ENCODE data around the gene MRLN.
"Not testable (repeated sequence)": the region's sequence is repeated elsewhere in the genome, so short reads cannot be mapped to it uniquely, and the experiment has no call there.

The MRLN gene

DNA sequence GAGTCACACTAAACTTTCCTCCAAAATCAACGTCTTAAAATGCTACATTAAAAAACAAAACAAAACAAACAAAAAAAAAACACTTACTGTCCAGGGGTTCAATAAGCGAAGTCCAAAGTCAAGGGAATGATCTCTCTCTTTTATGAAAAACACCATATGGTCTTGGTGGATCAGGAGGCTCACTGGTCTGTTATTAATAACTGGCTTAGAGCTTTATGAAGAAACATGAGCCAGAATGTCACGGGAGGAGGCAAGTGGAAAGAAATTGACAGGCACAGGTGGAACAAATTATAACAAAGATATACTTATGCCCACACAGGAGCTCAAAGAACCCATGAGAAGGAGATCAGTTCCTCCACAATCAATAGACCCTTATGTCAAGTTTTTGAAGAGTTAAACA is at the start of gene MRLN:
TSS of gene MRLN (minus strand) at position 189 of the 400 bp plus-strand sequence.
- peak; percentile 14 for DNase-seq (ENCODE audit: low read depth)
- H3K4me3 ChIP-seq (ENCODE audit: low read depth, low read length): no peak within 1 kb of the TSS

DNA sequence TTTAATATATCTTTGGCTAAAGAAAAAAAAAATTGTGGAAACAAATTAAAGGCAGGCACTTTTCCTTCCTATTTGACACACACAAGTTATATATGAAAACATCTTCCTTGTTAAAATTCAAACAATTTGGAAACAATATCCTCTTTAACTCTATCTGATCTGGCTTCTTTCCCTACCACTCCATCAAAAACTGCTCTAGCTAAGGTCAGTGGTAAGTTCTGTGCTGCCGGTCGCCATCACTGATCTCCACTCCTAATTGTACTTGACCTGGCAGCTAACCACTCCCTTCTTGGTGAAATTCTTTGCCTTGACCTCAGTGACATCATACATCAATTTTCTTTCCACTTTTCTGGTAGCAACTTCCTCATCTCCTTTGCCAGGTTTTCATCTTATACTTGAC is 47.9 kb upstream of the MRLN start:
- no peak for DNase-seq (ENCODE audit: low read depth)

DNA sequence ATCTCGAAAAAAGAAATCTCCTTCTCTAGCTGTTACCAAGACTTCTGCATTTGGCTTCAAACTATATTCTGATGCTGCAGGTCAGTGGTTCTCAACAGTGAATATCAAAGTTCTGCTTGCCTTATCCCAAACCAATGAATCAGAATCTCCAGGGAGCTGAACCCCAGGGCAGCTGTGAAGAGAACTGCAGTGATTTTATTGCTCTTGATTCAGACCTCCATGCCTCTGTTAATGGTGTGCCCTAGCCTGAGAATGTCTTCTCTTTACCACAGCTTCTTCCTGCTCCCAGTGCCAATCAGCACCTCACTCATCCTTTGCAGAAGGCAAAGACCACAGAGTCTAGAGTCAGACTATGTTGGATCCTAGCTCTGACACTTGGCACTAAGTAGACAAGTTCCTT is 46.2 kb upstream of the MRLN start:
- no peak overlapping the region for H3K4me3 ChIP-seq (ENCODE audit: low read depth, low read length)
- peak; percentile 43 for DNase-seq (ENCODE audit: low read depth)

More for the DNA sequence above, 47.9 kb upstream of the MRLN start:
- H3K4me3 ChIP-seq (ENCODE audit: low read depth, low read length): no peak overlapping the region

DNA sequence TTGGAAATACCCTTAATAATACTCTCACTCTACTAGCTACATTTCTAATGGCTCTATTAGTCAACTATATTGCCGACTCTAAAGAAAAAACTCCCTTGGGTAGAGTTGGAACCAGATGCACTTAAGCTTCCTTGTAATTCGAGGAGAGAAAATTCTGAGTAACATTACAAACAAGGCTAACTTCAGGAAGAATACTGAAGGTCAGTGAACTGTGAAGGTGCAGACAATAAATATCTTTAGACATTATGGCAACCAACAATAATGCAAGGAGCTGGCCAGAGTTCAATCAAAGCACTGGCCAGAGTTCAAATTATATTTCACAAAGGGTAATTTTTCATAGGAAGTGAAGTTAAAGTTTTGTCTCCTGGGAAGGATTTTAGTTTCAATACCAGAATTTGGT is 40.7 kb upstream of the MRLN start:
- H3K4me3 ChIP-seq (ENCODE audit: low read depth, low read length): no peak overlapping the region
- peak; percentile 36 for DNase-seq (ENCODE audit: low read depth)

DNA sequence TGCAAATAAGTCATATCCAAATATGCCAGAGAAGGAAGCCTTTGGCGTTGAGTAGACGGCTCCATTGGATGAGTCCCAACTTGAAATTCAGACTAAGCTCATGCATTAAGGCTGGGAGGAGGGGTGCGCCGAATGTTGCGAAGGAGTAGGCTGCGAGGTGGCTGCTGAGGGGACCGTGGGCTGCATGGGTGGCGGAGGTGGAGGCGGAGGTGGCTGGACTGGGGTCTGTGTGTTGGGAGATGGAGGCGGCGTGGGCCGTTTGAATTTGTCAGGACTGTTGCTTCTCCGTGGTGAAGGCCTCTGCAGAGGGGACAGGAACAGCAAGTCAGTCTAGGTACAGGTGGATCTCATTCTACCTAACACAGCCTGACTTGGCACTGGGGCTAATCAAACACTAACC is 39.6 kb upstream of the MRLN start:
- no peak for DNase-seq (ENCODE audit: low read depth)
- H3K4me3 ChIP-seq (ENCODE audit: low read depth, low read length): no peak overlapping the region

DNA sequence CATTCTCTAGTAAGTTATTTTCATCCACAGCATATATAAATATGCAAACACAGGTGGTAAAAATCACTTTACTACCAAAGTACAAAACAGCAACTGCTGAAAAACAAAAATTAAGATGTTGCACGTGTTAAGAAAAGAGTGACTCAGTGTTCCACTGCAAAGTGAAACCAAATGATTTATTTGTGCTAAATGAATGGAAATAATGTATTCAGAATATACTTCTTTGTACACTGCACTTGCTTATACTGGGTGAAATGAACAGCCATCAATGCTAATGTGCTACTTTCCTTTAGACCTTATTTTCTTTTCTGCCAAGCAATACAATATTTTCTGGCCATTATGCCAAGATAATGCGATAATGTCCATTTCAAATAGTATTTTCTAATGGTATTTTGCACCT is 38.3 kb upstream of the MRLN start:
- DNase-seq (ENCODE audit: low read depth): no peak
- H3K4me3 ChIP-seq (ENCODE audit: low read depth, low read length): no peak overlapping the region

DNA sequence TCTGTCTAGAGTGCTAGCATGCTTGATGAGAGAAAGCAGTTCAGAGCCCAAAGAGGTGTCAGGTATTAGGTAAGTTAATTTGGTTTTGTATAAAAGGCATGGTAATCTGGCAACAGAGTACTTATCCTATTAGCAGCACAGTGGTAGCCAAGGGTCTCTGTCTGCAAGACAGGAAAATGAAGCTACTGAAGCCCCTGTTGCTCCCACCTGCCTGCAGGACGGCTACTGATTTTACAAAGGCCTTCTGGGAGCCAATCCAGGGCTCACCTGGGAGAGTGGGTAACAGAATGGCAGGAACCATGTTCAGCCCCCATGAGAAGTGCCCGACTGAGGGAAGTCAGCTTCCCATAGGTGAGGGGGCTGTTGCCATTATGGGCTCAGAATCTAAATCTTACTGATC is 36.8 kb upstream of the MRLN start:
- not testable (repeated sequence) for H3K4me3 ChIP-seq (ENCODE audit: low read depth, low read length); DNase-seq (ENCODE audit: low read depth)

DNA sequence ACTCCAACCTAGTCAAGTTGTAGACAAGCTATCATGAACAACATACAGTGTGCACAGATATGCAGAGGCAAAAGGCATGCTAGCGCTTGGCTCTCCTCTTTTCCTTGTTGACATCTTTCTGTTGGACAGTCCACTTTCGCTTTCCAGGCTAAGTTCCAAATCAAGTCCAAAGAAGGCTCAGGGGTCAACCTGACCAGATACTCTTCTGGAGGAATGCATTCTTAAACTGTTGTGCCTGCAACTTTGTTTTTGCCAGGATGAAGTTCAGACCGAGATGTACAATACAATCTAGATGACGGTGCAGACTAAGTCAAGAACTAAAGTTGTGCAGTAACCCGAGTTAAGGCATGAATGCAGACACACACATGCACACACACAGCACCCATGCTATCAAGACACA is 35.7 kb upstream of the MRLN start:
- not testable (repeated sequence) for DNase-seq (ENCODE audit: low read depth); H3K4me3 ChIP-seq (ENCODE audit: low read depth, low read length)

DNA sequence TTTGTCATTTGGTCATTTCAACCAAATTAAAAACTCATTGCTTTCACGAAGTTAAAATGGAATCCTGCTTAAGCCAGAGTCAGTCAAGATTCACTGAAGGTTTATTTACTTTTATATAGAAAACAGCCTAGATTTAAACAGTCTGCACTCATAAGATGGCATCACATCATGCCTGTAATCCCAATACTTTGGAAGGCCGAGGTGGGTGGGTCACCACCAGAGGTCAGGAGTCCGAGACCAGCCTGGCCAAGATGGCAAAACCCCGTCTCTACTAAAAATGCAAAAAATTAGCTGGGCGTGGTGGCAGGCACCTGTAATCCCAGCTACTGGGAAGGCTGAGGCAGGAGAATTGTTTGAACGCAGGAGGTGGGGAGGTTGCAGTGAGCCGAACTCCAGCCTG is 33.8 kb upstream of the MRLN start:
- H3K4me3 ChIP-seq (ENCODE audit: low read depth, low read length); DNase-seq (ENCODE audit: low read depth): not testable (repeated sequence)

DNA sequence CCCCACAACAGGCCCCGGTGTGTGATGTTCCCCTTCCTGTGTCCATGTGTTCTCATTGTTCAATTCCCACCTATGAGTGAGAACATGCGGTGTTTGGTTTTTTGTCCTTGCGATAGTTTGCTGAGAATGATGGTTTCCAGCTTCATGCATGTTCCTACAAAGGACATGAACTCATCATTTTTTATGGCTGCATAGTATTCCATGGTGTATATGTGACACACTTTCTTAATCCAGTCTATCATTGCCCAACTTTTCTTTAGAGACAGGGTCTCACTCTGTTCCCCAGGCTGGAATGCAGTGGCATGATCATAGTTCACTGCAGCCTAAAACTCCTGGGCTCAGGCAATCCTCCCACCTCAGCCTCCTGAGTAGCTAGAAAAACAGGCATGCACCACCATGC is 32.2 kb upstream of the MRLN start:
- H3K4me3 ChIP-seq (ENCODE audit: low read depth, low read length); DNase-seq (ENCODE audit: low read depth): not testable (repeated sequence)

DNA sequence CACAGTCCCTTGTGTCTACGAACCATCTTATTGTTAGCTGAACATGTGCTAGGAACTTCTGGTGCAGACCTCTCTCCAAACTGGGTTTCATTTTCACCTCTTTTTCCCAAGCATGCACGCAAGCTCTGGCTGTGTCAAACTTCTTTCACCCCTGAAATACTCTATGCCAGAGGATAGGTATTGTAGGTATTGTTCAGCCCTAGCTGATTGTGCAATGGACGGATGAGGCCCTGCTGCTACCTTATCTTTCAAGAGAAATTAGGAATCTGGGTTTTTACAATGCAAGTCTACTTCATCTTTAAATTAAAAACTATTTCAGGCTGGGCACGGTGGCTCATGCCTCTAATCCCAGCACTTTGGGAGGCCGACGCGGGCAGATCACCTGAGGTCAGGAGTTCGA is 28.3 kb upstream of the MRLN start:
- no peak overlapping the region for H3K4me3 ChIP-seq (ENCODE audit: low read depth, low read length)
- DNase-seq (ENCODE audit: low read depth): no peak

DNA sequence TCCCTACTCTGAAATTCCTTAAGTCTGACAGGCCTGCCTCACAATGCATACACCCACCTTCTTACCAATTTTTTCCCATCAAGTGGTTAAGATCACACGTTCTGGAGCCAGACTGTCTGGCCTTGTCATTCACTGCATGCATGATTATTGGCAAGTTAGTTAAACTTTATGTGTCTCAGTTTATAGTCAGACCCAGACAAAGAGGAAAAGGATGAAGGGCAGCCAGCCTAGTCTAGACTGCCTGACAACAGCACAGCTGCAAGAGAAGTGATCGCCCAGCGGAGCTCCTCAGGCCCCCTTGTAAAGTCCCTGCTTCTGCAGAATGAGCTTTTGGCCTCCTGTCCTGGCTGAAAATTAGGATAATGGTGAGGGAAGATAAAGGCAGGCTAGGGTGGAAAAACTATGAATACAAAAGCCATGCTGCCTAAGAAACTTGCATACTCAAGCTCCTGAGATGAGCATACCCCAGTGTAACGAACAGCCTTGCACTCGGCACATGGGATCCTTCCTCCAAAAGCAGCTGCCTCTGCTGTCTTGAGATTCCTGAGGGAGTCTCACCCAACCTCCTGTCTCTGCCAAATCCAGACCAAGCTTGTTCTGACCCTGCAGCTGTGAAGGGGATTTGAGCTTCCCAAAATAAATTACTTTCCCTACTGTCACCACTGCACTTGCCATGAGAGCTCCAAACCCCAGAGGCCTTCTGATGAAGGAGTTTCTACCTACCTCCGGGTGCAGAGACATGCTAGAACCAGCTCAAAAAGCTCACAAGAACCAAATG is 26.7 kb upstream of the MRLN start:
- DNase-seq (ENCODE audit: low read depth): peak; percentile 53
- no peak overlapping the region for H3K4me3 ChIP-seq (ENCODE audit: low read depth, low read length)

DNA sequence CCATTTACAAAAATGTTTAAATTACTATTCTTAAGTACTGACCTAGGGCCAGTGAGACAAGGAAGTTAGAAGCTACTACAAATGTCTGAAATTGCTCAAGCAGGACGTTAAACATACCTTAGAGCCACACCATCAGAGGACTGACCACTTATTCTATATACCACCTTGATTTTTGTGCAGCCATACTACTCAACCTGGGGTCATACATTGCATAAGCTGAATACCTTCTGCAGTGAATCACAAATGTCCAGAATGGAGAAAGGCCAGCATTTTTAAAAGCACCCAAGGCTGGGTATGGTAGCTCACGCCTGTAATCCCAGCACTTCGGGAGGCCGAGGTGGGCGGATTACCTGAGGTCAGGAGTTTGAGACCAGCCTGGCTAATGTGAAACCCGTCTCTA is 21.2 kb upstream of the MRLN start:
- DNase-seq (ENCODE audit: low read depth): no peak
- H3K4me3 ChIP-seq (ENCODE audit: low read depth, low read length): no peak overlapping the region

DNA sequence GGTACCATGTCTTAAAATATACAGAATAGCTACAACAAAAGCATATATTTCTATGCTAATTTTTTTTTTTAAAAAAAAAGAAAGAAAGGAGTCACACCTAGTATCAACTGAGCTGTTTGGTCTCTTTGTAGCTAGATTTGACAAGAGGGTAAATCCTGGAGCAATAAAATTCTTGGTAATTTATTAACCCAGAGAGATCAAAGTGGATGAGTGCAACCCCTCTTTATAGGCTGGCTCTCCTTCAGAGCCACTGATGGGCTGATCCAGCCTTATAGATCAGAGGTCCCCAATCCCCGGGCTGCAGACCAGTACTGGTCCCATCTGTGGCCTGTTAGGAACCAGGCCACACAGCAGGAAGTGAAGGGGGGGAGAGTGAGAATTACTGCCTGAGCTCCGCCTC is 19.8 kb upstream of the MRLN start:
- H3K4me3 ChIP-seq (ENCODE audit: low read depth, low read length): no peak overlapping the region
- no peak for DNase-seq (ENCODE audit: low read depth)

DNA sequence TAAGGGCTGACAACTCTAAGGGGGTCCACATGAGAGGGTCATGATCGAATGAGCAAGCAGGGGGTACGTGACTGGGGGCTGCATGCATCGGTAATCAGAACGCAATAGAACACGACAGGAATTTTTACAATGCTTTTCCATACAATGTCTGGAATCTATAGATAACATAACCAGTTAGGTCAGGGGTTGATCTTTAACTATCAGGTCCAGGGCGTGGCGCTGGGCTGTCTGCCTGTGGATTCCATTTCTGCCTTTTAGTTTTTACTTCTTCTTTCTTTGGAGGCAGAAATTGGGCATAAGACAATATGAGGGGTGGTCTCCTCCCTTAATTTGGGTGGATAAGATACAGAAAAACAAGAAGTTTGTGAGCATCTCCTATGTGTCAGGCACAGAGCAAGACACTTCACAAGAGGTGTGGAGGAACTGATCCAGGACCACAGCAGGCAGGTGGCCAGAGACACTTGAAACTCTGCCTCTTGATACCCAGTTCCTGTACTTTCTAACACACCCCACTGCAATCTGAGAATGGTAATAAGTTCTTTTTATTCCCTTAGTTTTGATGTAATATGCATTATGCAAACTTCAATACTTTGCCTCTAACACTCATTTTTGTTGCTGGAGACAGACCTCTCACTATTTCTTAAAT is 18.0 kb upstream of the MRLN start:
- no peak for DNase-seq (ENCODE audit: low read depth)
- no peak overlapping the region for H3K4me3 ChIP-seq (ENCODE audit: low read depth, low read length)

DNA sequence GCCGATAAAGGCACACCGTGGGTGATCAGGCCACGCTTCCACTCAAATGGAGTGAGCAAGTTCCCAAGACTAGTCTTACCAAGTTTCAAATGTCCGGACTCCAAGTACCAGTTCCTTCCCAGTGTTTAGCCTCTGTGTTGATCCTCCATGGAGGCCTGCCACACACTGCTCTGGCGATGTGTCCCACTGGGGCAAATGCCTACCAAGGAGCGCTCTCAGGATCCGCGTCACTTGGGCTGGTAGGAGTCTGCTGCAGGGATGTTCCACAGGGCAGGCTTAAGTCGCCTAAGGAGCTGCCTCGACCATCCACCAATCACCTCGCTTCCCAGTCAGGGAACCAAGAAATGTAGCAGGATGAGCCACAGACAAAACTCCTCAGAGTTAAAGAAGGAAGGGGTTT is 17.4 kb upstream of the MRLN start:
- no peak for DNase-seq (ENCODE audit: low read depth)
- no peak overlapping the region for H3K4me3 ChIP-seq (ENCODE audit: low read depth, low read length)

DNA sequence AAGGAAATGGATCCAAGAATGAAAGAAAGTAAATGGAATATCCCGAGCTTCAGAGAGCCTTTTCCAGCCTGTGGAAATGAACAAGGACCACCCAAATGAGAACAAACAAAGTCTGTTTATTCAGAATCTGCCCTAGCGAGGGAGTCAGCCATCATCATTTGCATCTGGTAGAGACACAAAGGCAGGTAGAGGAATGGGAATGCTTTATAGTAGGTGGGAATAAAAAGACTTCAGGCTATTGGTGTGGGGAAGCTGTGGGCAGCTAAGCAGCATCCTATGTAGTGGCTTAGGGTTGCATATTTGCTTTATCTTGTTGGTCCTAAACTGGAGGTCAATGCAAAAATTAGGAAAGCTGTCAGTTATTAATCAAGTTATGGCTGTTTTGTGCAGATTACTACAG is 9.2 kb upstream of the MRLN start:
- no peak overlapping the region for H3K4me3 ChIP-seq (ENCODE audit: low read depth, low read length)

DNA sequence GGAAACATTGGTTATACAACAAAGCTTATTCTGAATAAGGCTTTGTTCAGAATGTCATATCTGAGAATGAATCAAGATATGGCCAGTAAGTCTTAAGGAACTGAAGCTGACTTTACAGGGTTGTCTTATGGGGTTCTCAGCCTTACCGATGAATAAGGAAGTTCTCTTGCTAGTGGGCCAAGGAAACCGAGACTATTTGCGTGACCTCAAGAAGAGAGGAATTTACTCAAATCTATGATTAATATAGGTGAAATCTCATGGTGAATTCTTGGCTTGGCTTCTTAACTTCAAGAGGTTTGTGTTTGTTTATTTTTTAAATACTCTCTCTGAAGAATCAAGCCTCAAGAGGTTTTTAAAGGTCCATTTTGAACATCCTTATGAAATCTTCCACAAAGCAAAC is 4.7 kb upstream of the MRLN start:
- DNase-seq (ENCODE audit: low read depth): peak; percentile 32
- H3K4me3 ChIP-seq (ENCODE audit: low read depth, low read length): no peak overlapping the region

More for the DNA sequence above, 9.2 kb upstream of the MRLN start:
- no peak for DNase-seq (ENCODE audit: low read depth)

DNA sequence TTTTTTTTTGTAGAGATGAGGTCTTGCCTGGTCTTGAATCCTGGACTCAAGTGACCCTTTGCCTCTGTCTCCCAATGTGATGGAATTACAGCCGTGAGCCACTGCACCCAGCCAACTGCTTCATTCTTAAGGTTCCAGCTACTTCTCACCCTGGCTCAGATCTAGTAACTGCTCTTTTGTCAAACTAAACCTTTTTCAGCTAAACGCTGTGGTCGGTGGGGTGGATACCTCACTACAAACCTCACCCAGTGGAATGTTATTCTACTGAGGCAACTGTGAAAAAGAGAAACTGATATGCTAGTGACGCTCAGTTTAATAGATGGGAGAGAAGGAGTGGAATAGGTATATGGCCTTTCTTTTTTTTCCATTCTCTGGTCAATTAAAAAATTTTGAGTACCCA is 1.7 kb upstream of the MRLN start:
- no peak for DNase-seq (ENCODE audit: low read depth)
- no peak overlapping the region for H3K4me3 ChIP-seq (ENCODE audit: low read depth, low read length)

DNA sequence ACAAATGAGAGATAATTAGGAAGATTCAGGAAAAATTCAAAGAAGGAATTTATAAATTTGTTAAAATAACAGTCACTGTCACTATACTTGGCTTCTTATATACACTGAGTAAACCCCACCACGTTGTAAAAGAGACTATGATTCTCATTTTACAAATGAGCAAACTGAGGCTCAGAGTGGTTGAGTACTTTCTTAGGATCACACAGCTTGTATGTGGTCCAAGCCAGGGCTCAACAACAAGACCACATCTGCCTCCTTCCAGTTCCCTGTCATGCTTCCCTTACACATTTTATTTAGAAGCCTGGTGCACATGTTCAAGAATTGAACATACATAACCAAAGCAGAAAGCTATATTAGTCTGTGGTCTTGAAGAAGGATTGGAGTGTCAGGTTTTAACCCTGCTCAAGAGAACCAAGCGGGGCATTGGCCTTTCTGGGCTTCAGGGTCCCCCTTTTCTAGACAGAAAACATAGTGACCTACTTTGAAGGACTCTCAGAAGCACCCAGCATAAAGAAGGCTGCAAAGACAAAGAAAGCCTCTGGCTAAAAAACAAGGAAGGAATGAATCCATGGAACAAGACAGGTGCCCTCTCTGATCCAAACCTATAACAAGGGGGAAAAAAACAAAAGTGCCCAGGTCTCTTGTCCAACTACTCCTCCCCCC is 846 bp downstream of the MRLN start:
- DNase-seq (ENCODE audit: low read depth): no peak
- no peak overlapping the region for H3K4me3 ChIP-seq (ENCODE audit: low read depth, low read length)
